Retina (tissue), 1 donor: ENCODE data around the gene GAS1.
A peak's percentile ranks its signal among the peaks of the same experiment; 100 is the strongest.

ENCODE experiments used
- DNase-seq: peaks from one replicate; pipeline ENCODE4 v3.0.0-alpha.2; 2016

The GAS1 gene

GRCh38 chr9:86962692-86963091, 15.4 kb upstream of the GAS1 start:
- no peak for DNase-seq

- DNase-seq: no peak
These were observed 13.6 kb upstream of the GAS1 start for GRCh38 chr9:86960938-86961337.

GRCh38 chr9:86958203-86958602, 10.9 kb upstream of the GAS1 start:
- no peak for DNase-seq

- no peak for DNase-seq
These were observed 8.3 kb upstream of the GAS1 start for GRCh38 chr9:86955561-86955960.

GRCh38 chr9:86955042-86955441, 7.7 kb upstream of the GAS1 start:
- no peak for DNase-seq

GRCh38 chr9:86953181-86953580, 5.9 kb upstream of the GAS1 start:
- no peak for DNase-seq

GRCh38 chr9:86948074-86948929, 996 bp upstream of the GAS1 start:
- peak; percentile 94 for DNase-seq

- DNase-seq: peak; percentile 81
These were observed 833 bp downstream of the GAS1 start for GRCh38 chr9:86946201-86947145.

GRCh38 chr9:86945728-86946200, 1.5 kb downstream of the GAS1 start:
- DNase-seq: peak; percentile 86

- peak; percentile 12 for DNase-seq
These were observed 2.2 kb downstream of the GAS1 start for GRCh38 chr9:86944796-86945727.

- peak; percentile 28 for DNase-seq
These were observed 3.8 kb downstream of the GAS1 start for GRCh38 chr9:86943201-86944113.

GRCh38 chr9:86942281-86943200, 4.8 kb downstream of the GAS1 start:
- DNase-seq: peak; percentile 47

- DNase-seq: no peak
These were observed 6.1 kb downstream of the GAS1 start for GRCh38 chr9:86941197-86941596.

GRCh38 chr9:86940774-86941173, 6.5 kb downstream of the GAS1 start:
- DNase-seq: no peak

- DNase-seq: no peak
These were observed 7.4 kb downstream of the GAS1 start for GRCh38 chr9:86939891-86940290.

- DNase-seq: no peak
These were observed 8.0 kb downstream of the GAS1 start for GRCh38 chr9:86939321-86939720.

GRCh38 chr9:86938780-86939179, 8.5 kb downstream of the GAS1 start:
- DNase-seq: no peak

GRCh38 chr9:86926145-86926544, 21.2 kb downstream of the GAS1 start:
- DNase-seq: no peak

- DNase-seq: no peak
These were observed 21.6 kb downstream of the GAS1 start for GRCh38 chr9:86925686-86926085.

GRCh38 chr9:86924206-86924605, 23.1 kb downstream of the GAS1 start:
- DNase-seq: no peak
